CD4-positive, CD25-positive, alpha-beta regulatory T cell (primary cell): ENCODE results near the gene FARP2. TPM values are rescaled to one million over a fixed set of nuclear protein-coding genes. Genes with fewer than 3 reads are reported as not detected.
"Not testable (repeated sequence)": the region's sequence is repeated elsewhere in the genome, so short reads cannot be mapped to it uniquely, and the experiment has no call there.

Experiments
- ATAC-seq, 2 donors: fragments of 150-1000 bp; cut with Tn5 transposase; one replicate each; pipeline ENCODE4 v1.10.0; 2021; ENCODE audit warnings: low read depth in 2 of 2, moderate number of reproducible peaks in 2 of 2, moderate library complexity in 1 of 2
- DNase-seq, 3 donors: peaks; one replicate each; pipeline versions ENCODE4 v3.0.0 to v3.0.0-alpha.2; 2012 to 2022; ENCODE audit warnings: mixed read lengths in 1 of 3
- H3K27ac ChIP-seq: one replicate; pipeline ENCODE4 v1.7.0; 2013; ENCODE audit warnings: mild to moderate bottlenecking, low read length; ENCODE audit not compliant: insufficient read depth, poor library complexity, severe bottlenecking
- H3K27me3 ChIP-seq: one replicate; pipeline ENCODE4 v1.7.0; 2013; ENCODE audit warnings: low read length; ENCODE audit not compliant: control insufficient read depth, insufficient read depth
- H3K36me3 ChIP-seq: one replicate; pipeline ENCODE4 v1.7.0; 2013; ENCODE audit warnings: mild to moderate bottlenecking, low read length, moderate library complexity; ENCODE audit not compliant: control insufficient read depth, insufficient read depth
- H3K4me1 ChIP-seq: 2 replicates; pipeline ENCODE4 v1.7.0; 2013; ENCODE audit warnings: mild to moderate bottlenecking, low read length; ENCODE audit not compliant: insufficient read depth, control insufficient read depth, poor library complexity, severe bottlenecking
- H3K4me3 ChIP-seq: one replicate; pipeline ENCODE4 v1.7.0; 2013; ENCODE audit warnings: low read depth, mild to moderate bottlenecking, low read length, moderate library complexity
- H3K9me3 ChIP-seq, 2 experiments: 1 replicate in 1 of 2; 2 replicates in 1 of 2; pipeline ENCODE4 v1.7.0; 2013; ENCODE audit warnings: low read length in 2 of 2, mild to moderate bottlenecking in 1 of 2, moderate library complexity in 1 of 2; ENCODE audit not compliant: control insufficient read depth in 2 of 2
- H3K27ac Mint-ChIP-seq, 3 donors: one replicate each; pipeline ENCODE4 v1.8.0; 2020 to 2022; ENCODE audit warnings: mild to moderate bottlenecking in 3 of 3, mixed read lengths in 3 of 3, moderate library complexity in 2 of 3
- H3K27me3 Mint-ChIP-seq: one replicate; pipeline ENCODE4 v1.8.0; 2022; ENCODE audit warnings: mild to moderate bottlenecking, mixed read lengths
- H3K36me3 Mint-ChIP-seq: one replicate; pipeline ENCODE4 v1.8.0; 2020; ENCODE audit warnings: mixed read lengths
- H3K4me1 Mint-ChIP-seq, 4 donors: one replicate each; pipeline ENCODE4 v1.8.0; 2020 to 2022; ENCODE audit warnings: mixed read lengths in 4 of 4, mild to moderate bottlenecking in 1 of 4
- H3K4me3 Mint-ChIP-seq, 4 donors: one replicate each; pipeline ENCODE4 v1.8.0; 2020 to 2022; ENCODE audit warnings: mild to moderate bottlenecking in 4 of 4, mixed read lengths in 4 of 4, moderate library complexity in 3 of 4
- H3K9me3 Mint-ChIP-seq, 7 donors: one replicate each; pipeline ENCODE4 v1.8.0; 2020 to 2022; ENCODE audit warnings: mixed read lengths in 7 of 7, mild to moderate bottlenecking in 3 of 7, moderate library complexity in 2 of 7
- polyA plus RNA-seq, 4 donors: library from polyadenylated mRNA; unstranded; fragments of 300-500 nt; fragmentation: Illumina TruSeq; gene quantifications; one replicate each; pipeline ENCODE4 v1.2.3, GENCODE V29; 2021
- total RNA-seq: library from RNA; stranded (reverse); gene quantifications from one replicate; pipeline ENCODE4 v1.2.3, GENCODE V29; 2022

Gene FARP2
- total and polyA plus RNA-seq, 5 donors from 2014 or later = 3.0 to 34.9 (median 7.4) TPM

- Histone ChIP-seq H3K4me1 (peaks cover 4% of the 10 kb centered on the region), H3K9me3 (no peaks in the 10 kb centered on the region), H3K27me3 (no peaks in the 10 kb centered on the region), H3K36me3 (no peaks in the 10 kb centered on the region), H3K4me3 (no peak overlapping the region), H3K27ac (no peak overlapping the region)
- ATAC-seq (no peak), DNase-seq (no peak)
- H3K4me1 Mint-ChIP-seq = peaks cover 5 to 7% (median 6%) of the 10 kb centered on the region in 4 donors
- H3K27me3 Mint-ChIP-seq = no peaks in the 10 kb centered on the region
- peaks cover 0 to 3% (median 0%) of the 10 kb centered on the region in 7 donors for H3K9me3 Mint-ChIP-seq
- peaks cover 21% of the 10 kb centered on the region for H3K36me3 Mint-ChIP-seq
- H3K4me3 Mint-ChIP-seq = no peak overlapping the region
- no peak overlapping the region for H3K27ac Mint-ChIP-seq
Observed at GRCh38 chr2:241389697-241390096, 33.6 kb downstream of the FARP2 start.

GRCh38 chr2:241390301-241391206, 34.5 kb downstream of the FARP2 start:
- peaks cover 24% of the 10 kb centered on the region for H3K36me3 Mint-ChIP-seq
- H3K27me3 Mint-ChIP-seq = no peaks in the 10 kb centered on the region

DNA sequence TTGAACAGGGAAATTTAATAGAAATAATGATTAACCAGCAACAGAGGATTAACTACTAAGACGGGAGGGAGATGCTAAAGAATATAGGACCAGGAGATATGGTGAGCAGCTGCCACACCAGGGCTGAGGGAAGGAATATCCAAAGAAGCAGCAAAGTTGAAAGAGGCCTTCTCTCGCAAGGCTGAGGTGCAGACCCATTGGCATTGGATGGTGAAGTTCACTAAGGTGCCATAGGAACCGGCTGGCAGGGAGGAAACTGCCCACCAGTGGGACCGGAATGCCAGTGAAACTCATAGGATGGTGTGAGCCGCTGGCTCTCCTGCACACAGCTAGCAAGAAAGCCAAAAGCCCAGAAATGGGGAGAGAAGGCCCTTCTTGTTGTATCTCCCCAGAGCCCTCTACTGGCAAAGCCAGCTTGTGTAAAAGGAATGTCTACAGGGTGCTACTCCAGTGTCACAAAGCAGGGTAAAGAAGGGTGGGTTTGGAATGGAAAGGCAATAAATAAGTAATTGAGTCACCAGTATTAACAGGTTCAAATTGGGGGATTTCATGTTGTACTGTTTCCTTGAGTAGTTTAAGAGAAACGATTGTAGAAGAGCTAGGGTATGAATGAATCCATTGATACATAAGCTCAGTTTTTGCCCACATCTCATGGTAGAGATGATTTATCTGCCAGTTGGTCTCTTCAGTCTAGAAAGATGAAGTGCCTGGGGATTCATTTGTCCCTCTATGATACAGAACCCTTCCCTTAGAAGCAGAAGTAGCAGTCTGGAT, 36.0 kb downstream of the FARP2 start:
- H3K27me3 Mint-ChIP-seq = no peaks in the 10 kb centered on the region
- H3K27ac ChIP-seq = no peak overlapping the region
- H3K4me3 ChIP-seq = no peak overlapping the region
- peaks cover 21% of the 10 kb centered on the region for H3K36me3 Mint-ChIP-seq
- peak in 1 of 3 donors; percentile 44 for DNase-seq
- H3K4me1 ChIP-seq = peaks cover 4% of the 10 kb centered on the region
- H3K36me3 ChIP-seq = peaks cover 3% of the 10 kb centered on the region
- H3K27ac Mint-ChIP-seq = no peak overlapping the region
- peaks cover 2 to 7% (median 5%) of the 10 kb centered on the region in 4 donors for H3K4me1 Mint-ChIP-seq
- no peaks in the 10 kb centered on the region for H3K9me3 ChIP-seq
- no peaks in the 10 kb centered on the region for H3K27me3 ChIP-seq
- no peak for ATAC-seq
- H3K9me3 Mint-ChIP-seq = peaks cover 0 to 3% (median 0%) of the 10 kb centered on the region in 7 donors
- no peak overlapping the region for H3K4me3 Mint-ChIP-seq

More at GRCh38 chr2:241390301-241391206, 34.5 kb downstream of the FARP2 start:
- Histone ChIP-seq H3K27ac (no peak overlapping the region), H3K4me3 (no peak overlapping the region), H3K36me3 (peaks cover 3% of the 10 kb centered on the region), H3K9me3 (no peaks in the 10 kb centered on the region), H3K27me3 (no peaks in the 10 kb centered on the region), H3K4me1 (peaks cover 4% of the 10 kb centered on the region)
- ATAC-seq (no peak), DNase-seq (no peak)
- no peak overlapping the region for H3K27ac Mint-ChIP-seq
- H3K4me3 Mint-ChIP-seq = no peak overlapping the region
- peaks cover 0 to 3% (median 0%) of the 10 kb centered on the region in 7 donors for H3K9me3 Mint-ChIP-seq
- peaks cover 5 to 7% (median 6%) of the 10 kb centered on the region in 4 donors for H3K4me1 Mint-ChIP-seq

DNA sequence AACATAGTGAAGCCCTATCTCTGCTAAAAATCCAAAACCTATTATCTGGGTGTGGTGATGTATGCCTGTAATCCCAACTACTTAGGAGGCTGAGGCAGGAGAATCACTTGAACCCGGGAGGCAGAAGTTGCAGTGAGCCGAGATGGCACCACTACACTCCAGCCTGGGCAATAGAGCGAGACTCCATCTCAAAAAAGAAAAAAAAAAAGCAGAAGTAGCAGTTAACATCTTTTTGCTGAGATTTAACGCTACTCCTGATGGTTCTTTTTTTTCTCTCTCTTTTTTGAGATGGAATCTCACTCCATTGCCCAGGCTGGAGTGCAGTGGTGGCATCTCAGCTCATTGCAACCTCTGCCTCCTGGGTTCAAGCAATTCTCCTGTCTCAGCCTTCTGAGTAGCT, 36.7 kb downstream of the FARP2 start:
- H3K27ac Mint-ChIP-seq, DNase-seq, H3K4me3 Mint-ChIP-seq, H3K9me3 ChIP-seq, H3K27ac ChIP-seq, H3K4me3 ChIP-seq, H3K27me3 Mint-ChIP-seq, H3K27me3 ChIP-seq, ATAC-seq, H3K36me3 ChIP-seq, H3K9me3 Mint-ChIP-seq, H3K4me1 Mint-ChIP-seq, H3K4me1 ChIP-seq: not testable (repeated sequence)
- H3K36me3 Mint-ChIP-seq = peaks cover 19% of the 10 kb centered on the region

DNA sequence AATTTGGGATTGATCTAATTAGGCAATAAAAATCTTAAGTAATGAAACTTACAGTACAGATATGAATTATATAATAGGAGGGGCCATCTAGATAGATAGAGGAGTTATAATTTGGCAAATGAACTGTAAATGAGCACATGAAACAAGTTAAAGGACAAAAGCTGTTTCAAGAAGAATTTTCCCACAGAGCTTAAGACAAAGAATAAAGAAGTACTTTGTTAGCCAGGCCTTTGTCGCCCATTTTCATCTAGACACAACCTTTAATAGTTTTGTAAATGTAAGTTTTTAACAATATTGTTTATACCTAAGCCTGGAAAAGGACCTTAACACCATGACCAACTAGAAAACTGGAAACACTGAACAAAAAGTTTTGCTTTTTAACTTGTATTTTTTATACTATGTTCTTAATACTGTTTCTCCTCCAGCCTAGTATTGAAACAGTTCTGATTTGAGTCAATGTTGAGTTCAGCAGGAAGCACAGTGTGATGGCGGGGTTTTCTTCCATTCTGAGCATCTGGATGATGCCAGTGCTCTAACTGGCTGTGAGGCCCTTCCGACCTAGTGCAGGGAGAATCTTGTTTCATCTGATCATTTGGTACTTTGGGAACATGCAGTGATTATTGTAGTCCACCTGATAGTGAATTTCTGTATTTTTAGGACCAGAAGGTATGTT, 37.6 kb downstream of the FARP2 start:
- Histone ChIP-seq H3K4me1 (peaks cover 4% of the 10 kb centered on the region), H3K9me3 (no peaks in the 10 kb centered on the region), H3K27ac (no peak overlapping the region), H3K27me3 (no peaks in the 10 kb centered on the region), H3K4me3 (no peak overlapping the region), H3K36me3 (peaks cover 3% of the 10 kb centered on the region)
- peaks cover 19% of the 10 kb centered on the region for H3K36me3 Mint-ChIP-seq
- peaks cover 0 to 9% (median 6%) of the 10 kb centered on the region in 4 donors for H3K4me1 Mint-ChIP-seq
- no peaks in the 10 kb centered on the region for H3K27me3 Mint-ChIP-seq
- peaks cover 0 to 1% (median 0%) of the 10 kb centered on the region in 7 donors for H3K9me3 Mint-ChIP-seq
- no peak overlapping the region for H3K4me3 Mint-ChIP-seq
- no peak for ATAC-seq
- DNase-seq = peak in 1 of 3 donors; percentile 14
- H3K27ac Mint-ChIP-seq = no peak overlapping the region

- not testable (repeated sequence) for H3K27me3 Mint-ChIP-seq, H3K4me1 Mint-ChIP-seq, ATAC-seq, H3K4me3 ChIP-seq, H3K9me3 ChIP-seq, H3K4me3 Mint-ChIP-seq, H3K9me3 Mint-ChIP-seq, DNase-seq, H3K27me3 ChIP-seq, H3K27ac ChIP-seq, H3K36me3 ChIP-seq, H3K27ac Mint-ChIP-seq, H3K4me1 ChIP-seq
- peaks cover 10% of the 10 kb centered on the region for H3K36me3 Mint-ChIP-seq
Observed at GRCh38 chr2:241396809-241397208, 40.7 kb downstream of the FARP2 start.
